GM21381 (cell line): ENCODE data around the gene AGER.
"Not testable (repeated sequence)": the region's sequence is repeated elsewhere in the genome, so short reads cannot be mapped to it uniquely, and the experiment has no call there.

Experiments used
- ATAC-seq: cut with Tn5 transposase; IDR thresholded peaks from one replicate; pipeline ENCODE4 v1.9.1; 2021; ENCODE audit warnings: mild to moderate bottlenecking, moderate library complexity; ENCODE audit not compliant: unreplicated experiment

The AGER gene

DNA sequence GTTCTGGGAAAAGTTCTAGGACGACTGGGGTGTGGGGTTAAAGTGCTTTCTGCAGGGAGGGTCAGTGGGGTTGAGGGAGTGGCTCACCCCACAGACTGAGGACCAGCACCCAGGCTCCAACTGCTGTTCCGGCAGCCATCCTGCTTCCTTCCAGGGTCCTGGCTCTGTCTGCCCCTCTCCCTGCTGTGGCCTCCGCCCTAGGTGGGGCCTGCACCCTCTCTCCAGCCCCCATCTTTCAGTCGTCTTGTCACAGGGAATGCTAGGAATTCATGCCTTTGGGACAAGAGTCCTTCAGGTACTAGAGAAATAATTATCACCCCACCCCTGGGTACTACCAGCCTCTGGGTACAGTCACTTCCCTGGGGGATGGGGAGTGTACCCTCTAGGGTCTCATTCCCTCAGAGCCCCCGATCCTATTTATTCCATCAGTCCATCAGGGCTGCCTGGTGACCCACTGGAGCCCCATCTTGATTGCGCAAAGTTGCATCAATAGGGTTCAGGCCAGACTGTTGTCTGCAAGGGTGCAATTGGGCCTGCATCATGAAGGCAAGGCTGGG lies at the start of gene AGER:
Gene AGER (minus strand): TSS at position 170 of the 557 bp plus-strand sequence. CDS start 31 bp downstream, at position 139.
- no peak for ATAC-seq

DNA sequence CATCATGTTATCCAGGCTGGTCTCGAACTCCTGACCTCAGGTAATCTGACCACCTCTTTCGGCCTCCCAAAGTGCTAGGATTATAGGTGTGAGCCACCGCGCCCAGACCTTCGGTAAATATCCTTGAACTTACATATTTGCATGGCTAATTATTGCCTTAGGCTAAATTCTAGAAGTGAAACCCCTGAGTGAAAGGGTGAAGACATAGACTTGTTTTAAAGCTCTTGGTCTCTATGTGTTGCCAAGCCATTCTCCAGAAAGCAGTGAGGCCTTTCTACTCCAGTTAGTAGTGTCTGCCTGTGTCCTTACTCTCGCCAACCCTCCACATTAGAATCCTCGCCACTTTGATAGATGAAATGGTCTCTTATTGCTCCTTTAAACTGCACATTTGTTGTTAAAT lies 42.4 kb upstream of the AGER start:
- ATAC-seq, result no peak

DNA sequence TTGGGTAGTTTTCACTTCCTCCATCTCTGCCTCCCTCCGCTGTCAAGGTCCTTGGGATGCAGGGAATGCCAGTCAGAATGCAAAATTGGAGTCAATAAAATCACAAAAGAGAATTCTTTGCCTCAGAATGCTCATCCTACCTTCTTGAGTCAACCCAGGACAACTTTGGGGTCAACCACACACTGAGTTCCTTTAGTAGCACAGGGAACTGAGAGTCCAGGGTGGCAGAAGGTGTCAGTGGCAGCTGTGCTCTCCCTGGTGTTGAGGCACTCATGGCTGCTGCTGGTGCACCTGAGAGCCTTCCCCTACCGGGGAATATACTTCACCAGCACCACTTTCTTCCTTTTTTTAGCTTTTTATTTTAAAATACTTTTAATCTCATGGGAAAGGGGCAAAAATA lies 40.6 kb upstream of the AGER start:
- ATAC-seq, result no peak

- ATAC-seq, result no peak
These were observed 39.5 kb upstream of the AGER start, which contains the start of gene NOTCH4 for GRCh38 chr6:32223258-32224235. Gene NOTCH4 (minus strand): TSS chr6:32224067. CDS start chr6:32223928, 139 bp downstream.

GRCh38 chr6:32222333-32223230 lies 38.5 kb upstream of the AGER start:
- ATAC-seq, result no peak

GRCh38 chr6:32220021-32220420 lies 36.0 kb upstream of the AGER start:
- ATAC-seq, result no peak

- ATAC-seq, result no peak
These were observed 34.1 kb upstream of the AGER start for GRCh38 chr6:32218167-32218566.

DNA sequence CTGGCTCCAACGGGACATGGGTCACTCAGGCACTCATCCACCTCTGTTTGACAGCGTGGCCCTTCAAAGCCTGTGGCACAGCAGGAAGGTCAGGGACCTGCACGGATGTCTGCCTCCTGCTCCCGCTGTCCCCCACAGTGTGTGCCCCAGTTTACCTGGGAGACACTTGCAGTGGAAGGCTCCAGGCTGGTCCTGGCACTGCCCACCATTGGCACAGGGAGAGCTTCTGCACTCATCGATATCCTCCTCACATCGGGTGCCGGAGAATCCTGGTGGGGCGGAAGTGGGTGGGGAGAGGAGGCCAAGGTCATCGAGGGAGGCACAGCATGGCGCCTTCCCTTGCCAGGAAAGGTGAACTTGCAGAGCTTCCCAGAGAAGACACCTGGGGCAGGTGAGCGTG lies 32.9 kb upstream of the AGER start:
- ATAC-seq, result no peak

DNA sequence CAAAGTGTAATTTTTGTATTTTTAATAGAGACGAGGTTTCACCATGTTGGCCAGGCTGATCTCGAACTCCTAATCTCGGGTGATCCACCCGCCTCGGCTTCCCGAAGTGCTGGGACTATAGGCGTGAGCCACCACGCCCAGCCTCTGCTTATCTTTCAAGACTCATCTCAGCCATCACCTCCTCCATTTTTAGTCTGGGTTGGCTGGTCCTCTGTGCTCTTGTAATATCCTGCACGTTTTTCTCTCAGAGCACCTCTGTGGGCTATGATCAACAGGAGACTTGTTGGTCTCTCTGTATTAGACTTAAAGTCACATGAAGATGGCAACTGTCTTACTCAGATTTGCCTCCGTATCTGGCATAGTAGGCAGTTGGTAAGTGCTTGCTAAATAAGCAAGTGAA lies 32.2 kb upstream of the AGER start:
- ATAC-seq, result no peak

- ATAC-seq, result no peak
These were observed 31.6 kb upstream of the AGER start for GRCh38 chr6:32215617-32216016.

GRCh38 chr6:32214126-32214525 lies 30.1 kb upstream of the AGER start:
- no peak for ATAC-seq

GRCh38 chr6:32213649-32214048 lies 29.6 kb upstream of the AGER start:
- no peak for ATAC-seq

- no peak for ATAC-seq
These were observed 28.2 kb upstream of the AGER start for GRCh38 chr6:32212076-32212760.

DNA sequence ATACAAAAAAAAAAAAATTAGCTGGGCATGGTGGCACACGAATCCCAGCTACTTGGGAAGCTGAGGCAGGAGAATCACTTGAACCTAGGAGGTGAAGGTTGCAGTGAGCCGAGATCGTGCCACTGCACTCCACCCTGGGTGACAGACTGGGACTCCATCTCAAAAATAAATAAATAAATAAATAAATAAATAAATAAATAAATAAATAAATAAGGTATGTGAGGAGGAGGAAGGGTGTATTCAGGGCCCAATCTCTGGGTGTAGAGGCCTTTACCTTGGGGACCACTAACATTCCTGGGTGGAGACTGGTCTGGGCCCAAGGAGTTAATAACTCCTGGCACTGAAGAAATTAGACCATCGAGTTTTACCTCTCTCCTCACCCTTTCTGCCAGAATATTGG lies 27.4 kb upstream of the AGER start:
- ATAC-seq, result not testable (repeated sequence)

GRCh38 chr6:32210191-32210601 lies 26.1 kb upstream of the AGER start:
- ATAC-seq, result no peak

- ATAC-seq, result no peak
These were observed 24.9 kb upstream of the AGER start for GRCh38 chr6:32208996-32209395.

- no peak for ATAC-seq
These were observed 20.2 kb upstream of the AGER start for GRCh38 chr6:32204268-32204715.

DNA sequence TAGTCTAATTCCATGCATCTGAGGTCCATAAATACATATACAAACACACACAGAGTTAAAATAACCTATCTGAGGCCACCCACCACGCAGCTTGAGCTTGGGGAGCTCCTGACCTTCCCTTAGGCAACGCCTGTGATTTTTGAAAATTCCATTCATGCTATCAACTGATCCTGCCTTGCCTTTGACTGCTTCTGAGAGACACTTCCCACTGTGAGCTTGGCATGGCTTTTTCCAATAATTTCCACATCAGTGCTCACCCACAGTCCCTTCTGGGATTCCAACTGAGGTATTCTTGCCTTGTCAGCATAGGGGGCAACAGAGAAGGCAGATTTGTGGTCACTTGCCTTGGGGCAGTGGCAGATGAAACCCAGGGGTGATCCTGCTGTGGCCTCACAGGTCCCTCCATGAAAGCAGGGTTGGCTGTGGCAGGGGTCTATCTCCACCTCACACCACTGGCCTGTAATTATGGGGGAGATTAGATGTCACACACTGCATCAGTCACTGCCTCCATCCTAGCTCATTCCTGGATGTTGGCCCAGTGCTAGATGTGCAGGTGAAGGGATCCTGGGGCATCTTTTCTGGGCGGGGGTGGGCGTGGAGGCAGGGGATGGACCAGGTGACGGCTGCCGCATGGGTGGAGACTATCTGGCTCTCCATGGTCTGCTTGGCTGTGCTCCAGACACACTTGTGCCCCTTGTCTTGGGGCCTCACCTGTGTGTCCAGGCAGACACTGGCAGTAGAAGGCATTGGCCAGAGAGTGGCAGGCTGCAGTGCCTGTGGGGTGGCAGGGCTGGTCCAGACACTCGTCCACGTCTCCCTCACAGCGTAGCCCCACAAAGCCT lies 19.6 kb upstream of the AGER start:
- ATAC-seq, result no peak

- no peak for ATAC-seq
These were observed 18.1 kb upstream of the AGER start for GRCh38 chr6:32202186-32202585.
